NB4 (cell line): Measurements from ENCODE around the gene KPNB1.

Experiments used
- DNase-seq: peaks from one replicate; pipeline ENCODE4 v3.0.0; 2010; ENCODE audit warnings: low read depth
- H3K4me3 ChIP-seq: one replicate; pipeline ENCODE4 v1.5.1; 2011; ENCODE audit warnings: mild to moderate bottlenecking, low read depth, low read length, moderate library complexity
- MYC ChIP-seq: IDR thresholded peaks from 2 replicates; pipeline ENCODE4 v1.6.1; 2011; ENCODE audit warnings: low read depth, low read length
- POLR2A ChIP-seq: IDR thresholded peaks from 2 replicates; pipeline ENCODE4 v1.6.1; 2011; ENCODE audit warnings: mild to moderate bottlenecking; ENCODE audit not compliant: insufficient read length; ENCODE audit errors: extremely low read depth
- TF ChIP-seq, protein P1 (sequence below): IDR thresholded peaks from 2 replicates; pipeline ENCODE4 v1.6.1; 2011; ENCODE audit warnings: low read depth, low read length
- TF ChIP-seq, protein P2 (sequence below): IDR thresholded peaks from one replicate; pipeline ENCODE4 v1.5.1; 2012; ENCODE audit warnings: low read depth, low read length

Gene KPNB1

DNA sequence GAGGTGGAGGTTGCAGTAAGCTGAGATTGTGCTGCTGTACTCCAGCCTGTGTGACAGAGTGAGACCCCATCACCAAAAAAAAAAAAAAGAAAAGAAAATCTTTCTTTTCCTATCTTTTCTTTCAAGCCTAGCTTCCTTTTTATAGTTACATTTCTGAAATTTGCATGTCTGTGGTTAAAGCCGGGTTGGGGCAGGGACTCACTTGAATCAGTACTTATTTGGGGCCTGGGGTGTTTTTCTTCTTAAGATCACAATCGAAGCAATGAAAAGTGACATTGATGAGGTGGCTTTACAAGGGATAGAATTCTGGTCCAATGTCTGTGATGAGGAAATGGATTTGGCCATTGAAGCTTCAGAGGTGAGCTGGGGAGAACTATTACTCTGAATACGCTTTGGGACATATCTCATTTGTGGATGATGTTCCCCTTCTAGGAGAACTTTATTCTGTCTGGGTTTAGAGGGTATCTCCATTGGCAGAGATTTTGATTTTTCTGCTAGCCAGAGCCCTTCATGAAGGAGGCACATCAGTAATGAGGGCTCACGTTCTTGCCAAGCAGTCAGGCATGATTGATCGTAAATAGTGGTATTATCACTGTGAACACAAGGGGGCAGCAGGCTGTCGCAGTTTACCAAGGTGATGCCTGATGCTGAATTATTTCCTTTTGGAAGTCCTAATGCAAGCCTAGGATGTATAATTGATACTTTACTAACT lies 14.3 kb downstream of the KPNB1 start:
- H3K4me3 ChIP-seq: no peak overlapping the region
- DNase-seq: peak; percentile 77
- TF ChIP-seq MYC: no peak
- no peak for TF ChIP-seq POLR2A
- TF ChIP-seq, protein P1, sequence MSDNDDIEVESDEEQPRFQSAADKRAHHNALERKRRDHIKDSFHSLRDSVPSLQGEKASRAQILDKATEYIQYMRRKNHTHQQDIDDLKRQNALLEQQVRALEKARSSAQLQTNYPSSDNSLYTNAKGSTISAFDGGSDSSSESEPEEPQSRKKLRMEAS: no peak
- TF ChIP-seq, protein P2, sequence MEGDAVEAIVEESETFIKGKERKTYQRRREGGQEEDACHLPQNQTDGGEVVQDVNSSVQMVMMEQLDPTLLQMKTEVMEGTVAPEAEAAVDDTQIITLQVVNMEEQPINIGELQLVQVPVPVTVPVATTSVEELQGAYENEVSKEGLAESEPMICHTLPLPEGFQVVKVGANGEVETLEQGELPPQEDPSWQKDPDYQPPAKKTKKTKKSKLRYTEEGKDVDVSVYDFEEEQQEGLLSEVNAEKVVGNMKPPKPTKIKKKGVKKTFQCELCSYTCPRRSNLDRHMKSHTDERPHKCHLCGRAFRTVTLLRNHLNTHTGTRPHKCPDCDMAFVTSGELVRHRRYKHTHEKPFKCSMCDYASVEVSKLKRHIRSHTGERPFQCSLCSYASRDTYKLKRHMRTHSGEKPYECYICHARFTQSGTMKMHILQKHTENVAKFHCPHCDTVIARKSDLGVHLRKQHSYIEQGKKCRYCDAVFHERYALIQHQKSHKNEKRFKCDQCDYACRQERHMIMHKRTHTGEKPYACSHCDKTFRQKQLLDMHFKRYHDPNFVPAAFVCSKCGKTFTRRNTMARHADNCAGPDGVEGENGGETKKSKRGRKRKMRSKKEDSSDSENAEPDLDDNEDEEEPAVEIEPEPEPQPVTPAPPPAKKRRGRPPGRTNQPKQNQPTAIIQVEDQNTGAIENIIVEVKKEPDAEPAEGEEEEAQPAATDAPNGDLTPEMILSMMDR: peak; percentile 55

DNA sequence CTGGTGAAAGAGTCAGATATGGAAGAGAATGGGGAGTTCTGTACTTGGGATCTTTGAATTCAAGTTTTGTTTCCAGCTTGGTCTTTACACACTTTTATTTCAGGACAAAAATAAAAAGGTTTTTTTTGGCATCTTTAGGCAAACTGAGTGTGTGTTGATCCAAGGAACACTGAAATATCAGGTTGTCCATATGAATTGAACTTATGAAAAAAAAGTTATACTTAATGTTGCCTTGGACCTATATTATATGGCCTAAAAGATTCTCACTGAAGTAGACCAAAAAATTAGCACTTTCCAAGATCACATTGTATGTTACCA lies 14.9 kb downstream of the KPNB1 start:
- H3K4me3 ChIP-seq: no peak overlapping the region
- DNase-seq: no peak
- TF ChIP-seq, protein P1: no peak
- no peak for TF ChIP-seq MYC
- TF ChIP-seq POLR2A: no peak
- TF ChIP-seq, protein P2: no peak

DNA sequence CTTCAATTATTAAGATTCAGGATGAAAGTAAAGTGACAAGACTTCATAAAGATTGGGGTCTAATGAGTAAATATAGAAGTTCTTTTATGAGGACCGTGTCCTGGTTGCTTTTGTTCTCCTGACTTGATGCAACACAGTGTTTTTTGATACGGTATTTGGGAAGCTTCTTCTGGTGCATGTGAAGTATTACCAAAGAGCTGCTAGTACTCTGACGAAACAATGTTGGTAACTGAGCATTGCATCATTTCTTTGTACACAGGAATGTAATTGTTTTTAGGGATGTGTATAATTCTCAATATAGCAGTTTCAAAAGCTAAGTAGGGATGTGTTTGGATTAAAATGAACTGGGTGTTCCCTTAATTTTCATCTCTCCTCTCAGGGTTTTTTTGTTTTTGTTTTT lies 15.9 kb downstream of the KPNB1 start:
- TF ChIP-seq, protein P1: no peak
- TF ChIP-seq, protein P2: no peak
- TF ChIP-seq MYC (no peak), POLR2A (no peak)

DNA sequence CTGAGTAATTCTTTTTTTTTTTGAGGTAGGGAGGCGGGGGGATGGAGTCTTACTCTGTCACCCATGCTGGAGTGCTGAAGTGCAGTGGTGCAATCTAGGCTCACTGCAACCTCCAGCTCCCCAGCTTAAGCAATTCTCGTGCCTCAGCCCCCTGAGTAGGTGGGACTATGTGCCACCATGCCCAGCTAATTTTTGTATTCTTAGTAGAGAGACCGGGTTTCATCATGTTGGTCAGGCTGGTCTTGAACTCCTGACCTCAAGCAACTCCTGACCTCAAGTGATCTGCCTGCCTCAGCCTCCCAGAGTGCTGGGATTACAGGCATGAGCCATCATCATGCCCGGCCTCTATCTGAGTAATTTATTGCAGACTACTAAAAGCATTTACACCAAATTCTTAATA lies 19.4 kb downstream of the KPNB1 start:
- no peak for TF ChIP-seq MYC
- TF ChIP-seq, protein P2: no peak
- no peak for TF ChIP-seq POLR2A
- TF ChIP-seq, protein P1: no peak
- DNase-seq: no peak

More for the DNA sequence above, 15.9 kb downstream of the KPNB1 start:
- H3K4me3 ChIP-seq: no peak overlapping the region
- DNase-seq: peak; percentile 64

DNA sequence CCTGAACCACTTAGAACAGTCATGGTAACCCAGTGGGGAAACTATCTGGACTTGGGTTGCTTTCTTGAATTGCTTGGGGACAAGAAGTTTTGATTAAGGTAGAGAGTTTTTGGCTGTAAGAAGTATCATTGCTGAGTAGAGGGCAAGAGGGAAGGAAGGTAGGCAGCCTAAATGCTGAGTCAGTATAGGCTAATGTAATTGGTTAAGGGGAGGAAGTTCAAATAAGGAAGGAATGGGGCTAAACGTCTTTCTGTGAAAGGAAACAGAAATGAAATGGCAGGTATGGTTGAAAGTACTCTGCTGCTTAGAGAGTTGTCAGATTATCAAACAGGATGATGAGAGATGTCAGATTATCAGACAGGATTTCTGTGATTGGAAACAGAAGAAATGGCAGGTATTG lies 20.3 kb downstream of the KPNB1 start:
- no peak overlapping the region for H3K4me3 ChIP-seq
- no peak for TF ChIP-seq MYC
- TF ChIP-seq POLR2A: no peak
- TF ChIP-seq, protein P2: no peak
- DNase-seq: no peak

More for the DNA sequence above, 19.4 kb downstream of the KPNB1 start:
- no peak overlapping the region for H3K4me3 ChIP-seq

DNA sequence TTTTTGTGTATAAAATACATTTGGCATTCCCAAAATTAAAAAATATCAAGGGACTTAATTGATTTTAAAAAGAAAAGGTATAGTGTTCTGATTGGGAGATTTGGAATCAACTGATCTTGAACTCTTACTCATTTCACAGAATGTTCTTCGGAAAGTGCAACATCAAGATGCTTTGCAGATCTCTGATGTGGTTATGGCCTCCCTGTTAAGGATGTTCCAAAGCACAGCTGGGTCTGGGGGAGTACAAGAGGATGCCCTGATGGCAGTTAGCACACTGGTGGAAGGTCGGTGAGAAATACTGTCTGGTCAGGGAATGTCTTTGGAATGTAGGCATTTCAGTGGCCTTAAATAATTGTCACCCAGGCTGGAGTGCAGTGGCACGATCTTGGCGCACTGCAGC lies 24.8 kb downstream of the KPNB1 start:
- TF ChIP-seq POLR2A (no peak), MYC (no peak)
- TF ChIP-seq, protein P2: no peak
- TF ChIP-seq, protein P1: no peak
- no peak for DNase-seq

More for the DNA sequence above, 24.8 kb downstream of the KPNB1 start:
- no peak overlapping the region for H3K4me3 ChIP-seq
